MM.1S (cell line): ENCODE data around the gene HTRA3.

ENCODE experiments used
- DNase-seq: peaks from one replicate; pipeline ENCODE4 v3.0.0-alpha.2; 2015
- H2AFZ ChIP-seq: fragments of 300-600 bp; sonication (generic); 2 replicates; pipeline ENCODE4 v1.6.0; 2016; ENCODE audit warnings: antibody characterized with exemption, low read length
- H3F3A ChIP-seq: fragments of 300-600 bp; sonication (generic); 2 replicates; pipeline ENCODE4 v1.6.1; 2016; ENCODE audit warnings: mild to moderate bottlenecking, antibody characterized with exemption, low read length, moderate library complexity, mixed read lengths; ENCODE audit not compliant: insufficient read depth
- H3K27ac ChIP-seq: fragments of 300-600 bp; sonication (generic); 2 replicates; pipeline ENCODE4 v1.5.1; 2016; ENCODE audit warnings: mild to moderate bottlenecking, low read length
- H3K27me3 ChIP-seq: fragments of 300-600 bp; sonication (generic); replicated peaks from 2 replicates; pipeline ENCODE4 v1.6.0; 2016; ENCODE audit warnings: low read length; ENCODE audit not compliant: insufficient read depth
- H3K36me3 ChIP-seq: fragments of 300-600 bp; sonication (generic); replicated peaks from 2 replicates; pipeline ENCODE4 v1.6.1; 2016; ENCODE audit warnings: mild to moderate bottlenecking, low read length, mixed read lengths; ENCODE audit not compliant: insufficient read depth
- H3K4me1 ChIP-seq: fragments of 300-600 bp; sonication (generic); 2 replicates; pipeline ENCODE4 v1.6.1; 2016; ENCODE audit warnings: low read length, mixed read lengths
- H3K4me2 ChIP-seq: fragments of 300-600 bp; sonication (generic); 2 replicates; pipeline ENCODE4 v1.6.0; 2016; ENCODE audit warnings: low read depth, low read length
- H3K4me3 ChIP-seq: fragments of 300-600 bp; sonication (generic); 2 replicates; pipeline ENCODE4 v1.5.1; 2016; ENCODE audit warnings: low read length, mixed read lengths
- H3K79me2 ChIP-seq: fragments of 300-600 bp; sonication (generic); 2 replicates; pipeline ENCODE4 v1.6.1; 2016; ENCODE audit warnings: mixed run types, low read length, mixed read lengths
- H3K9ac ChIP-seq: fragments of 300-600 bp; sonication (generic); 2 replicates; pipeline ENCODE4 v1.6.1; 2016; ENCODE audit warnings: low read length, mixed read lengths
- H3K9me2 ChIP-seq: fragments of 300-600 bp; sonication (generic); replicated peaks from 2 replicates; pipeline ENCODE4 v1.6.1; 2016; ENCODE audit warnings: mild to moderate bottlenecking, low read length, mixed read lengths; ENCODE audit not compliant: insufficient read depth
- H3K9me3 ChIP-seq: fragments of 300-600 bp; sonication (generic); replicated peaks from 2 replicates; pipeline ENCODE4 v1.6.1; 2016; ENCODE audit warnings: mild to moderate bottlenecking, low read length, mixed read lengths; ENCODE audit not compliant: insufficient read depth
- H4K20me1 ChIP-seq: fragments of 300-600 bp; sonication (generic); 2 replicates; pipeline ENCODE4 v1.6.1; 2016; ENCODE audit warnings: mild to moderate bottlenecking, low read length, moderate library complexity, mixed read lengths; ENCODE audit not compliant: insufficient read depth
- EZH2 ChIP-seq: fragments of 300-600 bp; sonication (generic); optimal IDR thresholded peaks from 2 replicates; pipeline ENCODE3; 2017; ENCODE audit warnings: low read depth, mild to moderate bottlenecking, antibody characterized with exemption, low read length, mixed read lengths
- EZH2phosphoT487 ChIP-seq: fragments of 300-600 bp; sonication (generic); IDR thresholded peaks from 2 replicates; pipeline ENCODE4 v1.6.1; 2018; ENCODE audit warnings: antibody characterized with exemption, low read length
- TF ChIP-seq, protein P1 (sequence below): fragments of 300-600 bp; sonication (generic); IDR thresholded peaks from 2 replicates; pipeline ENCODE4 v1.5.1; 2016; ENCODE audit warnings: antibody characterized with exemption, low read length, mixed read lengths

HTRA3 gene

DNA sequence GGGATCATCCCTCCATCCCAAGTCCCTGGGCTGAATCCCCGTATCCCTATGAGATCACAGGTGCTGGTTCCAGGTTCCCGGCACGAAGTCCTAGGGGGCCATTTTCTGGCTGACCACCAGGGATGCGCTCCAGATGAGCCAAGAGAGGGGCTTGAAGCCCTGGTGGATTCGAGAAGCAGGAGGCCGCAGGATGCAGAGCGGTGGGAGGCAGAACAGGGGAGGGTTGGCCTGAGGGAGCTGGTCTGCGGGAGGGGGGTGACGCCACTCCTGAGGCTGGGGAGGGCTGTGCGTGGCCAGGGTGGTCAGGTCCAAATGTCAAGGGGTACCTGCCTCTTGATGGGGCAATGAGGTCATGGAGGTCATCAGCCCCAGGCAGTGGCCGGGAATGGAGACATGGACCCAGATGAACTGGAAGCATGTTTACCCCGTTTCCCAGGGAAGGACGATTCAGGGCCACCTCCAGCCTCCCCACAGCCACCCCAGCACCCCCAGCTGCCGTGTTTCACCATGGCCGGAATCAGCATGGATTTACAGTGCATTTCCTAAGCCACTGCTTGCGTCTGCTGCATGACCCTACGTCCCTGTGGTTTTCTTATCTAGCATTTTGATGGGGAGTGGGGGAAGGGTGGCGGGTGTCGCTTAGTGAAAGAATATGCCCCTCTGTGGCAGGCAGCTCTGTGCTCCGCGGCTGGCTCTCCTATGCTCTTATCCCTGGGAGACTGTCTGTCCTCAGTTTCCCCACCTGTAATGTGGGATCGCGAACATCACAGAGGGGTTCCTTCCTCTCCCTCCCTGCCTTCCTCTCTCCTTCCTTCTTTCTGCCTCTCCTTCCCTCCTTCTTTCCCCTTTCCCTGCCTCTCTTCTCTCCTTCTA, 17.0 kb upstream of the HTRA3 start:
- Histone ChIP-seq H3K79me2 (no peaks in the 10 kb centered on the region), H4K20me1 (no peaks in the 10 kb centered on the region), H3K36me3 (no peaks in the 10 kb centered on the region), H3K4me1 (no peaks in the 10 kb centered on the region), H2AFZ (no peak overlapping the region), H3K9ac (no peak overlapping the region), H3K4me3 (no peak overlapping the region), H3K4me2 (no peak overlapping the region), H3K9me2 (no peaks in the 10 kb centered on the region), H3F3A (no peaks in the 10 kb centered on the region), H3K27me3 (peaks cover 86% of the 10 kb centered on the region), H3K9me3 (no peaks in the 10 kb centered on the region), H3K27ac (no peak overlapping the region)
- no peak for DNase-seq
- TF ChIP-seq, protein P1, sequence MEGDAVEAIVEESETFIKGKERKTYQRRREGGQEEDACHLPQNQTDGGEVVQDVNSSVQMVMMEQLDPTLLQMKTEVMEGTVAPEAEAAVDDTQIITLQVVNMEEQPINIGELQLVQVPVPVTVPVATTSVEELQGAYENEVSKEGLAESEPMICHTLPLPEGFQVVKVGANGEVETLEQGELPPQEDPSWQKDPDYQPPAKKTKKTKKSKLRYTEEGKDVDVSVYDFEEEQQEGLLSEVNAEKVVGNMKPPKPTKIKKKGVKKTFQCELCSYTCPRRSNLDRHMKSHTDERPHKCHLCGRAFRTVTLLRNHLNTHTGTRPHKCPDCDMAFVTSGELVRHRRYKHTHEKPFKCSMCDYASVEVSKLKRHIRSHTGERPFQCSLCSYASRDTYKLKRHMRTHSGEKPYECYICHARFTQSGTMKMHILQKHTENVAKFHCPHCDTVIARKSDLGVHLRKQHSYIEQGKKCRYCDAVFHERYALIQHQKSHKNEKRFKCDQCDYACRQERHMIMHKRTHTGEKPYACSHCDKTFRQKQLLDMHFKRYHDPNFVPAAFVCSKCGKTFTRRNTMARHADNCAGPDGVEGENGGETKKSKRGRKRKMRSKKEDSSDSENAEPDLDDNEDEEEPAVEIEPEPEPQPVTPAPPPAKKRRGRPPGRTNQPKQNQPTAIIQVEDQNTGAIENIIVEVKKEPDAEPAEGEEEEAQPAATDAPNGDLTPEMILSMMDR = no peak
- TF ChIP-seq EZH2 (no peak), EZH2phosphoT487 (no peak)

DNA sequence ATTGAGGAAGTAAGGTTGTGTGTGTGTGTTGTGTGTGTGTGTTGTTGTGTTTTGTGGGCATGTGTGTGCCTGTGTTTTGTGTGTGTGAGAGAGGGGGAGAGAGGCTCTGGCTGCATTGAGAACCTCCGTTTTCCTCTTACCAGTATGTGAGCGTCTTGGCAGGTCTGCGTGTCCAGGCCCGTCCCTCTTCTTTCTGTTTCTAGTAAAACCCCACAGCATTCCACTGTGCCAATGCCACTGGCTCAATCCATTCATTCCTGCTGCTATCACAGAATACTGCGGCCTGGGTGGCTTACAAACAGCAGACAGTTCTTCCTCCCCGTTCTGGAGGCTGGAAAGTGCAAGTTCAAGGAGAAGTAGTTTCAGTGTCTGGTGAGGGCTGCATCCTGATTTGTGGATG, 15.5 kb upstream of the HTRA3 start:
- no peak for DNase-seq
- Histone ChIP-seq H2AFZ (no peak overlapping the region), H3K9ac (no peak overlapping the region), H3K9me2 (no peaks in the 10 kb centered on the region), H3K27me3 (peaks cover 94% of the 10 kb centered on the region), H3K4me1 (no peaks in the 10 kb centered on the region), H3K4me3 (no peak overlapping the region), H3K36me3 (no peaks in the 10 kb centered on the region), H3K9me3 (no peaks in the 10 kb centered on the region), H4K20me1 (no peaks in the 10 kb centered on the region), H3F3A (no peaks in the 10 kb centered on the region), H3K27ac (no peak overlapping the region), H3K79me2 (no peaks in the 10 kb centered on the region), H3K4me2 (no peak overlapping the region)
- TF ChIP-seq, protein P1 = no peak
- no peak for TF ChIP-seq EZH2phosphoT487
- no peak for TF ChIP-seq EZH2

DNA sequence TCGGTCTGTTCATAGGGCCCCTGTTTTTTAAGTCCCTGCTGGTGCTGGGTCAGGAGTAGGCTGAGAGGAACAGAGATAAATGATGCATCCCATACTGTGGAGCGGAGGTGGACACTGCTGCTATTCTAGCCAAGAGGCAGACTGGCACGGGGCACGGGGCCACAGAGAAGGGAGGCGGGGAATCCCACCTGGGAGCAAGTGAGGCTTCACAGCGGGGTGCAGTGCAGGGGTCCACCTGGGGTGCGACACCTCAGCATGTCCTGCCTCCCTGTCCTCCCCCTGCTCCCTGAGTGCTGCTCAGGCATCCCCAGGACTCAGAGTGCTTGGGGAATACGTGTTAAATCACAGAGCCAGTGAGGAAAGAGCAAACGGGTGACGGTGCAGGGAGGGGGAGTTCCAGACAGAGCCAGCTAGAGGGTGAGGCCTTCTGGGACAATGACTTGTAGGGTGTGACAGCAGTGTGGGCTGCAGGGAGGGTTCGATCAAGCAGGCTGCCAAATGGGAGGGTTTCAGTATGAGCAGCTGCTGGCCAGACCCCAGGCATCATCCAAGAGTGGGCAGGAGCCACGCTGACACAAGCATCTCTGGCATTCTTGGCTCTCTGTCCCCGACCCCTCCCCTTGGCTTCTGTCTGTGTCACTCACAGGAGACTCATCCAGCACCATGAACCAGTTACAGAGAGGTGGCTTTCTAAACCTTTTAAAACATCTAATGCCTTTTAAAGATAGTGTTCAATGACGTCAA, 13.7 kb upstream of the HTRA3 start:
- H4K20me1 ChIP-seq = no peaks in the 10 kb centered on the region
- H3K36me3 ChIP-seq = no peaks in the 10 kb centered on the region
- no peaks in the 10 kb centered on the region for H3K9me3 ChIP-seq
- no peak for DNase-seq
- H2AFZ ChIP-seq = no peak overlapping the region
- no peak overlapping the region for H3K9ac ChIP-seq
- no peaks in the 10 kb centered on the region for H3K4me1 ChIP-seq
- H3K9me2 ChIP-seq = no peaks in the 10 kb centered on the region
- no peaks in the 10 kb centered on the region for H3F3A ChIP-seq
- H3K79me2 ChIP-seq = no peaks in the 10 kb centered on the region
- no peak overlapping the region for H3K4me3 ChIP-seq
- no peak overlapping the region for H3K4me2 ChIP-seq
- no peak overlapping the region for H3K27ac ChIP-seq
- peaks cover 95% of the 10 kb centered on the region for H3K27me3 ChIP-seq
- TF ChIP-seq, protein P1 = no peak
- TF ChIP-seq EZH2phosphoT487 = no peak
- no peak for TF ChIP-seq EZH2
